Stimulated activated CD8-positive, alpha-beta memory T cell treated with anti-CD3 and anti-CD28 coated beads, Interleukin-7, amount 100 ng/mL, for 24 hours (primary cell): ENCODE results near the gene SQSTM1.

ENCODE experiments used
- DNase-seq: peaks from one replicate; pipeline ENCODE4 v3.0.0-alpha.2; 2020; ENCODE audit warnings: low read depth

The SQSTM1 gene

DNA sequence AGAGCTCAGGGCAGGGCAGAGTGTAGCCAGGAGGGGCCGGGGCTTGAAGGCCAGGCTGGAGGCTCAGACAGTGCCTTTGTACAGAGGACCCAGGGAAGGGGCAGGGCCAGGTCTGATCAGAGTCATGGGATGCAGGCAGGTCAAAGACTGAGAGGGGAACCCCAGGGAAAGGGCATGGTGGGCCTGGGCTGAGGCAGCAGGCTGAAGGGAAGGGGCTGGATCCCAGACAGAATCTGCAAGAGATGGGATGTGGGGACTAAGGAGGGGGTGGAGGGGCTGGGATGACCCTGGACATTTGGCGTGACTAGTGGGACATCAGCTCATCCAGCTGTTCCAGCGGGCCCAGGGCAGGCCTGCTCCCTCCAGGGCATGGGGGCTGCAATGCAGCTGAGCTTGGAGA lies 53.4 kb downstream of the SQSTM1 start:
- DNase-seq = no peak

DNA sequence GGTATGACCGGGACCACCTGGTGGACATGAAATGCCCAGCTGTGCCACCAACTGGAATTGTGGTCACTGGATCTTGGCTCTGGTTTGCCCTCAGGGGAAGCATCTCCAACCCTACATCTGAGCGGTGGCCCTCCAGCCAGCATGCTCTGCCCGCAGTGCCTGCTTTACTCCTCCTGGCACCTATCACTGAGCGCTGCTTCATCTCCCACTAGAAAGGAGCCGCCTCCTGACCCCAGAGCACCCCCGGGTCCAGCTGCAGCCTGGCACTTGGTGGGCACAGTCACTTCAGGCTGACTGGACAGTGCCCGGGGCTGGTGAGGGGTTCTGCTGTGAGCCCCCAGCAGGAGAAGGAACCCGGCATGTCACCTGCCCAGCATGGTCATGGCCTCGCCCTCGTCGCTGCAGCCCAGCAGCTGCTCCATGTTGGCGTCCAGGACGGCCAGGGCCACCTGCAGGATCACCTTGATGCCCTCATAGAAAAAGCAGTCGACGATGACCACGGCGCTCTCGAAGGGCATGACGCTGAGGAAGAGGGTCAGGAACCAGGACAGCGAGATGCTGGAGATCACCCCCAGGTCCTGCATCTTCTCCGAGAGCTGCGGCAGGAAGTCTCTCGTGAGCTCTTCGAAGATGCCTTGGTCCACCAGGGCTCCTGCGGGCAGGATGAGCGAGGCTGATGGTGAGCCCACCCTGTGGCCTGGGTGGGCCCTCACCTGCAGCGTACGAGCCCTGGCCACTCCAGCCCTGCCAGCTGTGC lies 54.0 kb downstream of the SQSTM1 start:
- DNase-seq = no peak

DNA sequence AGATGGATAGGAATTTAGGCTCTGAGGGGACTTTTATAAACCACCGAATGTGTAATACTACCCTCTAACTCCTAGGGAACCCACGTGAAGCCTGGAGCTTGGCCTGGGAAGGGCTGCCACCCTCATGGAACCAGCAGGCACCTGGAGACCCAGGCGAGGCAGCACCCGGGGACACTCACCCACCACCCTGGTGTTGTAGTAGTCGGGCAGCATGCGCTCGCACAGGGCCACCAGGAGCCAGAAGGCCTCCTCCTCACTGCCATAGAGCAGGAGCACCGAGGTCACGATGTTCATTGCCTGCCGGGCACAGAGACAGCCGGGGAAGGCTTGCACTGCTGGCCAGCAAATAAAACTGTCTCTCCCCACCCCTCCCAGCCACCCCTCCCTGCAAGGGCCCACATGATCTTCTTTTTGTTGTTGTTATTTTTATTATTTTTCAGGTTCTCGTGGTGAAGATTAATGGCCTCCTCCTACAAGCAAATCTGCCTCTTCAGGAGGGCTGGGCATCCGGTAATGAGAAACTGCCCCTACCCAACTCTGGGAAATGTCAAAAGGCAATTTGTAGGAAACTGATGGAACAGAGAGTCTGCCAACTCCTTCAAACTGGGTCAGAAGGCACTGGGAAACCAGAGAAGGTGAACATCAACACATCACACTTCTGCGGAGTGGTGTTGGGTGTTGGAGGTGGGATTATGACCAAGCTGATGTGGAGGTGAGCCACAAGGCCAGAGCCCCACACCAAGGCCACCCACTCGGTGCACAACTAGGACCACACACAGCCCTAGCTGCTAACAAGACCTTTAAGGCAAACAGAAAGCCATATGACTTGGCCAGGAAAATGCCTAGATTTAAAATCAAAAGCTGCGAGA lies 55.3 kb downstream of the SQSTM1 start:
- DNase-seq = no peak

DNA sequence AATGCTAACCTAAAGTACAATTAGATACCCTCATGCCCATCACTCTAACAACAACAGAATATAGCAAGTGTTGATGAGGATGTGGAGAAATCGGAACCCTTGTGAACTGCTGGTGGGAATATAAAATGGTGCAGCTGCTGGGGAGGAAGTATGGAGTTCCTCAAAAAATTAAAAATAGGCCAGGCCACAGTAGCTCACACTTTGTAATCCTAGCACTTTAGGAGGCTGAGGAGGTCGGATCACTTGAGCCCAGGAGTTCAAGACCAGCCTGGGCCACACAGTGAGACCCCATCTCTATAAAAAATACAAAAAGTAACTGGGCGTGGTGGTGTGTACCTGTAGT lies 55.9 kb downstream of the SQSTM1 start:
- no peak for DNase-seq

DNA sequence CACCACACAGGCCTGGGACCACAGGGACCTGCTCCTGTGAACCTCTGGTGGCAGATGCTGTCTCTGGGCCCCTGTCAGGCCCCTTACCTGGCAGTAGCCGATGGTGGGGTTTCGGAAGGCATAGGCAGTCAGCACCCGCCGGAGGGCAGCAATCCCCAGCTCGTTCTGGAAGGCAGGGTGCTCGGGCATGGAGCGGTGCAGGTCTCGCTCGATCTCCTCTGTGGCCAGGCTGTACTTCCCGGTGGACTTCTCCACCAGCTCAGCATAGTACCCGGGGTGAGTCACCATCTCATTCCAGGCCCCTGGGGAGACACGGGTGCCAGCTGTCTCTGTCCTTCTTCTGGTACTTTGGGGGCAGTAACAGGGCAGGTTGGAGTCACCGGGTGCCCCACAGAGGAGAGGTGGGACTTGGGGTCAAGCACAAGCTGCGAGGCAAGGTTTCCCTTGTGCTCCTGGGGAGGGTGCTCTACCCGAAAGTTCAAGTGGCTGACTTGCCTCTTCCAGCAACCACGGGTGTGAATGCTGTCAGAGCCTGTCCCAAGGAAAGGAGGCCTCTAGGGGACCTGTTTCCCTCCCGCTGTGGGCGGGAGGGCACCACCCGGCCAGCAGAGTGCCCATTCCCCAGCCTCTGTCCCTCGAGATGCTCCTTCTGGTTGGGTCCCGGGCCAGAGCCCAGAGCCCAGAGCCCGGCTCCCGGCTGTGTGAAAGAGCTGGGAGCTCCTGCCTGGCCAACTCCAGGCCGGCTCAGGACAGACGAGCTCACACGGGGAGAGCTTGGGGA lies 57.7 kb downstream of the SQSTM1 start:
- no peak for DNase-seq

DNA sequence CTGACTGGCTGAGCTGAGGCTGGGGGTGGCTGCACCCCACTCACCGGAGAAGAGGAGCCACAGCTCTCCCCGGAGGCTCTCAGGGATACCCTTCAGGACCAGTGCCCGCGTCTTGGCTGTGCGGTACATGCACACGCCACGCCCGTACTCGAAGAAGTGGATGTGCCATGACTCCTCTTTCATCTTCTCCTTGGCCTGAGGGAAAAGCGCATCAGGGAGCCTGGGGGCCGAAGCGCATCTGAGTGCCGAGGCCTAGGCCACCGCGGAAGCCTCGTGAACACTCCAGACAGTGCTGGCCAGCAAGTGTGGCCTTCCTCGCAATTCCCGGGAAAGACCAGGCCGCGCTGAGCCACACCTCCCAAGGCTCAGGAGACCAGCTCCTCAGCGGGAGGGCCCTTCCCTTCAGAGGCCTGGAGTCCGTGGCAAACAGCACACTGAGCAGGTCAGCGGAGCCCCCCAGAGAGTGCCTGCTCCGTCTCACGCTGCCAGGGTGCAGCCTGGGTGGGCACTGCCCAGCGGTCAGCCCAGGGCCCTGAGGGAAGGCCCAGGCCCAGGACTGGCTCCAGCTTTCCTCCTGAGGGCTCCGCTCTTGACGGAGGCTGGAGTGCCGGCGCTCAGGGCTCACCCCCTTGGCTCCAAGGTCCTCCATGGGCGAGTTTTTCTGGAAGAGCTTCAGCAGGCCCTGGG lies 58.4 kb downstream of the SQSTM1 start:
- DNase-seq = no peak

DNA sequence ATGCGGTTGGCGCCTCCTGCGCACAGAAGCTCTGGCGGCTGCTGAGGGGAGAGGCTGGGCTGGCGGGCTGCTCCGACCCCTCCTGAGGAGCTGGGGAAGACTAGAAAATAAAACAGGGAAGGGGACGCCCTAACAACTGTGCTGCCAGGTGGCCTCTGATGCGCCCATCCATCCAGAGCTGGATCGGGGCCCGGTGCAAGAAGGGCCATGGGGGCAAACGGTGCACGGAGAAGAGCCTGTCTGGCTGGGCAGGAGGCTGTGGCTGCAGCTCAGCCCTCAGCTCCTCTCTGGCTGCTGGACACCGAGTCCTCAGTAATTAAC lies 58.9 kb downstream of the SQSTM1 start:
- no peak for DNase-seq

DNA sequence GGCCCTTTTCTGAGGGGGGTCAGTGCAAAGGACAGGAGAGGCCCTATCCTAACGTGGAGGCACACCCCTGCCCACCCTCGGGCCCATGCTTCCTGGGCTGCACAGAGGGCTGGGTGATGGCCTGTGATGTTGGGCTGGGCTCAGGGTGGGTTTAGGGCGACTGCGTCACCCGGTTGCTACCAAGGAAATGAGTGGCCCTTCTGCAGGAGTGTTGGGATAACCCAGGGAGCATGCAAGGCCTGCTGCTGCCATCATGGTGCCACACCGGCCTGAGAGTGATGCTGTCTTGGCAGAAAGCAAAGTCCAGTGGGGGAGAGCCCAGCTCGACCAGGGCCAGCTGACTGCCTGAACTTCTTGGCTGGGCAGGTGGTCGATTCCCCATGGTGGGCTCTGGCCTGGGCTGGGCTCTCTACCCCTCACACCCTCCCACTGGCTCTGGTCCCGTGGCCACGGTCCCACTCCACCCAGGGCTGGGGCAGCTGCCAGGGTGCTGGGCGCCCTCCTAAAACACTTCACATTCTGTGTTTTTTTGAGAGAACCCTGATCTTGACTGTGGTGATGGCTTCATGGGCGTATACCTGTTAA lies 59.5 kb downstream of the SQSTM1 start:
- DNase-seq = no peak

DNA sequence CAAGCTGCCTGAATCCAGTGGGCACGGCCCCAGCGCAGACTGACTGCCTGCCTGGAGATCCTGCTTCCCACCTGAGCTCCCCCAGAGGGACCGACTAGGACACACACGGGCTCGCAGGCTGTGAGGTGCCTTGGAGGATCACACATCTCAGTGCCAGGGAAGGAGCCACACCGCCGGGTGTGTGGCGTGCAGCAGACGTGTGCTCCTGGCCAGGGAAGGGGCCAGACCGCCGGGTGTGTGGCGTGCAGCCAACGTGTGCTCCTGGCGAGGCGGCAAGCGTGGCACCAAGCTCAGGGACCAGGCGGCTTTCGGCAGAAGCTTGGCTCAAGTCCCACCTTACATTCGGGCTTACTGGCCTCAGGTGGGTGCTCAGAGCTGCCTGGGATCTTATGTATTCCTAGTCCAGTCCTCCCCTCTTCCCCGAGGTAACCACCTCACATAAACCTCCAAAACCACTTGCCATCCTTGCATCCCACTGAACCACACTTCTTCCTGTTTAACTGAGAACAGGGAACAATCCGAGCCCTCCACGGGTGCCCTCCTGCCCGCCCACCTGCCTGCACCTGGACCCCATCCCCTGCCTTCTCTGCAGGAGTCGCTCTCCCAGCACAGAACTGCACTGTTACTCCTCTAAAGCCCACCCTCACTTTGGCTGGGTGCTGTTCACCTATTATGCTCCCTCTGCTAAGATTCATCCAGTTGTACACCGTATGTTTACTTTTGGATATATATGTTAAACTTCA lies 60.3 kb downstream of the SQSTM1 start:
- no peak for DNase-seq

DNA sequence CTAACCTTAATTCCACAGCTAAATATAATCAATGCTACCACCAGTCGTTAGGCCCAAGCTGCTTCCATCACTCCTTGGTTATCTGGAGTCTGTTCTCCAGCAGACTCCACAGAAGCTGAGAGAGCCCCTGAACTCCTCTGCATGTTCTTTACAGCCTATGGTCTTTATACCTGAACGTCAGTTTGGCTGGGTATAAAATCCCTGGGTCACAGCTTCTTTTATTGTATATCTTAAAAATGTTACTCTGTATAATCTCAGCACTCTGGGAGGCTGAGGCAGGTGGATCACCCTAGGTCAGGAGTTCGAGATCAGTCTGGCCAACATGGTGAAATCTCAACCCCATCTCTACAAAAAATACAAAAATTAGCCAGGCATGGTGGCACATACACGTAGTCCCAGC lies 61.6 kb downstream of the SQSTM1 start:
- DNase-seq = no peak

DNA sequence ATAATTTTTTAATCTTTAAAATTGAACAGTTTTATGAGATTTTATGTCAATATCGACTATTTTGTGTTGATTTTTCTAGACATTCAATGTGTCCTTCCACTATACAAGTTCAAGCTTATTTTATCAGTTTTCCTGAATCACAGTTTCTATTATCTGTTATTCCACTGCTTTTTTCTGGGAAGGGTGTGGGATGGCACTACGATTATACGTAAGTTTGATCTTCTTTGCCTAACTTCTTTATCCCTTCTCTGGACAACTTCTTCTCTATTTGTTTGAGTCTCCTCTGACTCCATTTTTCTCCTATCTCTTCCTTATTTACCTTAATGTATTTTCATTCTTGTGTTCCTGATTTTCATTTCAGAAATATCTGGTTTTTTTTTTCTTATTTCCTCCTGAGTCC lies 62.5 kb downstream of the SQSTM1 start:
- DNase-seq = no peak

DNA sequence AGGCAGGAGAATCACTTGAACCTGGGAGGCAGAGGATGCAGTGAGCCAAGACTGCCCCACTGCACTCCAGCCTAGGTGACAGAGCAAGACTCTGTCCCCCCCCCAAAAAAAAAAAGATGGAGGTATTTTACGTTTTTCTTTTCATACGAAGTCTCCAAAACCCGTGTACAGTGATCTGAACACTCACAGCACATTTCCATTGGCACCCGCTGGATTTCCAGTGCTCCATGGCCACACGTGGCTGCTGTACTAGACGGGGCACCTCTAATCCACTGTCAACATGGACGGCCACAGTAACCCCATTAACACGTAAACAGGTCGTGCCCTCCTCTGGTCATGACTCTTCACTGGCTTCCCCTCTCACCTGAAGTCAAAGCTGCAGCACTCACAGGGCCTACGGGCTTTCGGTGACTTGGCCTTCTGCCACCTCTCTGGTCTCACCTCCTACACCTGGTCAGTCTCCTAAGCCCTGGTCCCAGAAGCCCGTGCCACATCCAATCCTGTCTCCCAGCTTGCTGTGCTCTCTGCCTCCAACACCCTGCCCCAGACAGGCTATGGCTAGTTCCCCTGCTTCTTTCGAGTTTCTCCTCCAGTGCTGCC lies 64.9 kb downstream of the SQSTM1 start:
- no peak for DNase-seq

DNA sequence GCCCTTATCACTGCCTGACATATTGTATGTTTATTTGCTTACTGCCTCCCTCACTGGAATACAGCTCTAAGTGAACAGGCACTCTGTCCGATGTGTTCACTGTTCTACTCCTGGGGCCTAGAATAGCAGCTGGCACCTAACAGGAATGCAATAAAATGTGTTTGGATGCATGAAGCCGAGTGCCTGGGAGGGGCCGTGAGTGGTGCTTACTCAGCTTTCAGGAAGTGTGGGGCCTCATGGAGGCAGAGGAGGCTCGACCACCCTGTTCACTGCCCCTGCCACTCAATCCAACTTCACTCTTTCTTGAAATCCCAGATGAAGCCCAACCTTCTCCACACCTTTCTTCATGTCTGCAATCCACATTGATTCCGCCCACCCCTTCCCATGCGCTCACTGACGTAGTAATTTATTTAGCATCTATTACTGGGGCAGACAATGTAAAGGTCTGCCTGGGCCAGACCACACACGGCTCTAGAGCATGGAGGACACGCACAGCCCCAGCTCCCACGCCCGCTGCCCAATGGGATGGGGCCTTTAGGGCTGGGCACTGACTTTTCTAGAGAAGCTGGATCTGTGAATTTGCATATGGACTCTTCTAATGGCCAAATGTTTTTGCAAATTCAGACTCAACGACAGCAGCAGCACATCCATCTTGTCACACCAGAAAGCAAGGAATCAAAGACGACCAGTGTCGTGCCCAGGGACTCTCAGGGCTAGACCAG lies 65.6 kb downstream of the SQSTM1 start:
- DNase-seq = no peak

DNA sequence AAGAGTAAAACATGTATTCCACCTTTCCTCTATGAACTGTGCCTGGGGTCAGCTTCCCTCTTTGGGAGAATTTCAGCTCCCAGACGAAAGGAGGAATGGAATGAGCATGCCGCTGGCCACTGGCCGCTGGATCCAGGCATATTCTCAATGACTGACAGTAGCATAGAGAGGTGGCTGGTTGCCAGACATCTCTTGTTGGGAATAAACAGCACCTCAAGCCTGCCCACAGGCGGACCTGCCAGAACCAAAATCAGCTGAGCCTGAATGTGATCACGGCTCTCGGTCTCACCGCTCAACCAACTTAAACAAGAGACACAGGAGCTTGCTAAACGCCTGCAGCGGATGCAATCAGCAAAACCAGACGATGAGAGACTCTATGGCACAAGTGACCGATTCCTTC lies 66.4 kb downstream of the SQSTM1 start:
- no peak for DNase-seq
